Adrenal gland (tissue), 5 donors: Measurements from ENCODE around the gene EMID1.

Source experiments
- CTCF ChIP-seq, 6 experiments: fragments of 450-650 bp in 4 of 6; fragments of 200-600 bp in 2 of 6; sonication (generic) in 1 of 6; IDR thresholded peaks; 1 replicate in 5 of 6; 2 replicates in 1 of 6; pipeline versions ENCODE4 v1.5.1 to v1.8.0; 2016 to 2021; ENCODE audit warnings: antibody characterized with exemption in 6 of 6, mild to moderate bottlenecking in 2 of 6, moderate library complexity in 1 of 6
- POLR2A ChIP-seq, 2 donors: fragments of 450-650 bp; IDR thresholded peaks; one replicate each; pipeline ENCODE4 v1.6.1; 2017; ENCODE audit warnings: antibody characterized with exemption in 2 of 2, mild to moderate bottlenecking in 2 of 2, moderate library complexity in 1 of 2
- donor health status: DM: no; HTN: no; CAD: no.

- peak; percentile 74 to 95 for TF ChIP-seq POLR2A (IDR thresholded peaks at IDR 0.05)
- no peak for TF ChIP-seq CTCF (IDR thresholded peaks at IDR 0.05)
These were observed 62.3 kb downstream of the EMID1 start, which contains the start of the genes EWSR1 and RHBDD3 for GRCh38 chr22:29267858-29268510.
